IMR-90 (cell line): ENCODE data around the gene SPON1. TPM values are rescaled to one million over a fixed set of nuclear protein-coding genes. Genes with fewer than 3 reads are reported as not detected.

ENCODE experiments used
- ATAC-seq: fragments of 200-7000 bp; cut with Tn5 transposase; 2 replicates; pipeline ENCODE4 v1.9.1; 2020; ENCODE audit warnings: low read depth, mild to moderate bottlenecking, moderate library complexity
- BruUV-seq: library from RNA; stranded (reverse); fragments of 400-500 nt; replicated peaks from 2 replicates; lab custom pipeline; 2021; lab: Mats Ljungman, UMichigan
- CTCF ChIA-PET: fragments of 300-600 bp; formaldehyde crosslinking; extraction: SDS; loops from one replicate; lab custom pipeline; 2021; ENCODE audit warnings: antibody characterized with exemption; lab: Yijun Ruan, JAX
- POLR2A ChIA-PET: fragments of 300-600 bp; sonication (Branson Sonifier 250); formaldehyde crosslinking; loops from one replicate; lab custom pipeline; 2022; ENCODE audit warnings: antibody characterized with exemption; ENCODE audit not compliant: unreplicated experiment; lab: Charles Lee
- DNase-seq: peaks from one replicate; pipeline ENCODE4 v3.0.0; 2013
- H2AFZ ChIP-seq: replicated peaks from 2 replicates; pipeline ENCODE3; 2013; ENCODE audit warnings: low read length, mild to moderate bottlenecking; ENCODE audit not compliant: poor library complexity
- H2AK5ac ChIP-seq: 2 replicates; pipeline ENCODE4 v1.6.1; 2013; ENCODE audit warnings: low read depth, low read length, inconsistent platforms
- H2AK9ac ChIP-seq: replicated peaks from 2 replicates; pipeline ENCODE3; 2013; ENCODE audit warnings: mild to moderate bottlenecking, low read depth, low read length, moderate library complexity; ENCODE audit not compliant: poor library complexity
- H2BK120ac ChIP-seq: 2 replicates; pipeline ENCODE4 v1.6.1; 2013; ENCODE audit warnings: low read depth, low read length, inconsistent platforms
- H2BK15ac ChIP-seq: 3 replicates; pipeline ENCODE4 v1.6.1; 2013; ENCODE audit warnings: low read depth, low read length, inconsistent platforms
- H2BK20ac ChIP-seq: 2 replicates; pipeline ENCODE4 v1.6.1; 2013; ENCODE audit warnings: low read depth, mild to moderate bottlenecking, inconsistent platforms, low read length, moderate library complexity
- H2BK5ac ChIP-seq: 2 replicates; pipeline ENCODE4 v1.6.1; 2013; ENCODE audit warnings: mild to moderate bottlenecking, low read depth, low read length, inconsistent platforms; ENCODE audit not compliant: poor library complexity, severe bottlenecking
- H3K14ac ChIP-seq: replicated peaks from 2 replicates; pipeline ENCODE4 v1.6.1; 2013; ENCODE audit warnings: low read depth, low read length, inconsistent platforms
- H3K18ac ChIP-seq: 2 replicates; pipeline ENCODE4 v1.6.1; 2013; ENCODE audit warnings: low read depth, low read length, control low read depth
- H3K23ac ChIP-seq: 2 replicates; pipeline ENCODE4 v1.6.1; 2013; ENCODE audit warnings: low read depth, low read length, inconsistent platforms
- H3K27ac ChIP-seq: 2 replicates; pipeline ENCODE4 v1.5.1; 2013; ENCODE audit warnings: mild to moderate bottlenecking, control low read depth, low read length; ENCODE audit not compliant: insufficient read depth
- H3K27me3 ChIP-seq: 2 replicates; pipeline ENCODE4 v1.6.1; 2013; ENCODE audit warnings: low read length; ENCODE audit not compliant: control insufficient read depth, insufficient read depth
- H3K36me3 ChIP-seq: 2 replicates; pipeline ENCODE4 v1.6.1; 2013; ENCODE audit warnings: low read length, mixed read lengths; ENCODE audit not compliant: control insufficient read depth, insufficient read depth
- H3K4ac ChIP-seq: 2 replicates; pipeline ENCODE4 v1.6.1; 2013; ENCODE audit warnings: low read depth, low read length, inconsistent platforms
- H3K4me1 ChIP-seq: 2 replicates; pipeline ENCODE4 v1.6.1; 2013; ENCODE audit warnings: low read length, mixed read lengths; ENCODE audit not compliant: control insufficient read depth, insufficient read depth
- H3K4me2 ChIP-seq: 2 replicates; pipeline ENCODE4 v1.6.1; 2013; ENCODE audit warnings: low read depth, mild to moderate bottlenecking, control low read depth, low read length, moderate library complexity
- H3K4me3 ChIP-seq: 2 replicates; pipeline ENCODE4 v1.5.1; 2013; ENCODE audit warnings: low read depth, mild to moderate bottlenecking, control low read depth, low read length, moderate library complexity; ENCODE audit not compliant: insufficient read depth
- H3K56ac ChIP-seq: 2 replicates; pipeline ENCODE4 v1.6.1; 2013; ENCODE audit warnings: low read length, inconsistent platforms; ENCODE audit not compliant: insufficient read depth; ENCODE audit errors: extremely low read depth
- H3K79me1 ChIP-seq, 2 experiments: 2 replicates each; pipeline ENCODE4 v1.6.1; 2013; ENCODE audit warnings: low read length in 2 of 2, inconsistent platforms in 1 of 2, low read depth in 1 of 2
- H3K9ac ChIP-seq: 2 replicates; pipeline ENCODE4 v1.6.1; 2013; ENCODE audit warnings: low read depth, low read length, control low read depth
- H3K9me1 ChIP-seq: 2 replicates; pipeline ENCODE4 v1.6.1; 2013; ENCODE audit warnings: low read length, inconsistent platforms; ENCODE audit not compliant: insufficient read depth
- H3K9me3 ChIP-seq: 2 replicates; pipeline ENCODE4 v1.6.1; 2013; ENCODE audit warnings: low read length; ENCODE audit not compliant: control insufficient read depth, insufficient read depth
- H4K20me1 ChIP-seq: 2 replicates; pipeline ENCODE4 v1.6.1; 2013; ENCODE audit warnings: low read length, inconsistent platforms; ENCODE audit not compliant: insufficient read depth
- H4K5ac ChIP-seq: 2 replicates; pipeline ENCODE4 v1.6.1; 2013; ENCODE audit warnings: mild to moderate bottlenecking, low read depth, low read length, control low read depth
- H4K8ac ChIP-seq, 2 experiments: 2 replicates each; pipeline ENCODE4 v1.6.1; 2013; ENCODE audit warnings: low read depth in 2 of 2, low read length in 2 of 2, control low read depth in 1 of 2, inconsistent platforms in 1 of 2
- H4K91ac ChIP-seq: 2 replicates; pipeline ENCODE4 v1.6.1; 2013; ENCODE audit warnings: low read depth, low read length, inconsistent platforms; ENCODE audit not compliant: insufficient read depth
- BHLHE40 ChIP-seq: fragments of 150-350 bp; IDR thresholded peaks from 2 replicates; pipeline ENCODE4 v1.6.1; 2016; ENCODE audit warnings: mild to moderate bottlenecking, low read depth, low read length
- CEBPB ChIP-seq: IDR thresholded peaks from 2 replicates; pipeline ENCODE4 v1.6.1; 2012; ENCODE audit warnings: low read depth, low read length, improper control_type of control experiment
- CHD1 ChIP-seq: IDR thresholded peaks from 2 replicates; pipeline ENCODE4 v1.6.1; 2012; ENCODE audit warnings: low read depth, low read length, improper control_type of control experiment
- CTCF ChIP-seq: conservative IDR thresholded peaks from 2 replicates; pipeline ENCODE4 v1.5.1; 2012; ENCODE audit warnings: mild to moderate bottlenecking, low read depth, low read length, improper control_type of control experiment
- ELK1 ChIP-seq: fragments of 150-350 bp; IDR thresholded peaks from 2 replicates; pipeline ENCODE4 v1.6.1; 2016; ENCODE audit warnings: low read depth, mild to moderate bottlenecking, low read length, moderate library complexity, borderline replicate concordance
- FOS ChIP-seq: fragments of 150-350 bp; IDR thresholded peaks from 2 replicates; pipeline ENCODE4 v1.6.1; 2016; ENCODE audit warnings: low read depth, low read length
- NFE2L2 ChIP-seq: fragments of 150-350 bp; IDR thresholded peaks from 2 replicates; pipeline ENCODE4 v1.6.1; 2016; ENCODE audit warnings: low read depth, mild to moderate bottlenecking, low read length
- RFX5 ChIP-seq: IDR thresholded peaks from 2 replicates; pipeline ENCODE4 v1.8.0; 2012; ENCODE audit warnings: low read depth, mild to moderate bottlenecking, low read length, moderate library complexity
- SMC3 ChIP-seq: fragments of 150-350 bp; IDR thresholded peaks from 2 replicates; pipeline ENCODE4 v1.6.1; 2016; ENCODE audit warnings: low read depth, mild to moderate bottlenecking, antibody characterized with exemption, low read length, moderate library complexity
- WGBS, 2 experiments: methylation state at CpG; one replicate each; pipeline versions ENCODE4 v1.1.5 to v1.1.7; 2013; ENCODE audit warnings: missing lambda C conversion rate in 2 of 2; ENCODE audit not compliant: insufficient read length in 1 of 2; ENCODE audit errors: extremely low coverage in 2 of 2; 5-methylcytosine and 5-hydroxymethylcytosine counted together
- dilution Hi-C: fragments of 300-500 bp; cut with HindIII; formaldehyde crosslinking; loops from one replicate; pipeline ENCODE4 v1.14.3; 2018; ENCODE audit warnings: low sequenced_read_pairs; ENCODE audit not compliant: unreplicated experiment
- in situ Hi-C: fragments of 300-500 bp; cut with MboI; formaldehyde crosslinking; loops from 3 replicates; pipeline ENCODE4 v1.14.3; 2019; ENCODE audit warnings: low sequenced_read_pairs, inconsistent platforms, mixed read lengths
- intact Hi-C: fragments of 100-400 bp; cut with micrococcal nuclease; formaldehyde crosslinking; loops from 2 replicates; pipeline ENCODE4 v1.10.0; 2022
- polyA plus RNA-seq, 3 experiments: library from polyadenylated mRNA; depleted of rRNA; stranded (reverse); fragments of >200 nt; gene quantifications; 2 replicates each; pipeline ENCODE4 v1.2.3, GENCODE V29; 2012; ENCODE audit warnings: low replicate concordance in 1 of 3
- total RNA-seq: library from RNA; depleted of rRNA; stranded (reverse); fragments of >200 nt; gene quantifications from 2 replicates; pipeline ENCODE4 v1.2.3, GENCODE V29; 2012
- TF ChIP-seq, protein P1 (sequence below): fragments of 150-350 bp; IDR thresholded peaks from 2 replicates; pipeline ENCODE4 v1.6.1; 2017; ENCODE audit warnings: mild to moderate bottlenecking, antibody characterized with exemption, low read length, low read depth

SPON1 gene
- total and polyA plus RNA-seq, 2 of the 4 experiments (the other 2 are of a cell fraction): 0.62 to 0.72 TPM

- Histone ChIP-seq H4K91ac (no peak overlapping the region), H3K4me3 (no peak overlapping the region), H3K9ac (no peak overlapping the region), H3K79me1 (no peaks in the 10 kb centered on the region), H2BK120ac (no peak overlapping the region), H3K23ac (no peak overlapping the region), H3K14ac (no peak overlapping the region), H3K27ac (no peak overlapping the region), H2BK15ac (no peak overlapping the region), H4K5ac (no peak overlapping the region), H2AFZ (no peak overlapping the region), H3K36me3 (no peaks in the 10 kb centered on the region), H4K8ac (no peak overlapping the region), H3K56ac (no peak overlapping the region), H3K4me1 (no peaks in the 10 kb centered on the region), H2AK5ac (no peak overlapping the region), H3K27me3 (peaks cover 32% of the 10 kb centered on the region), H2BK20ac (no peak overlapping the region), H3K18ac (no peak overlapping the region), H3K4ac (no peak overlapping the region), H3K9me1 (no peaks in the 10 kb centered on the region), H3K9me3 (no peaks in the 10 kb centered on the region), H4K20me1 (no peaks in the 10 kb centered on the region), H2BK5ac (no peak overlapping the region), H2AK9ac (no peak overlapping the region), H3K4me2 (no peak overlapping the region)
- intact Hi-C loops (loop anchor here (5.0 kb wide), 1 partner anchor 753 kb away; no protein-coding TSS in a partner anchor), dilution Hi-C loops (no loop called here), in situ Hi-C loops (loop anchor here (5.0 to 10.0 kb wide), 2 partner anchors 288 to 470 kb away; no protein-coding TSS in a partner anchor)
- WGBS, 2 experiments: 70% methylated on average over 2 of the region's 8 CpGs; no CpG with 5 or more reads in 1 of the 2 experiments
- ATAC-seq: no peak
- POLR2A ChIA-PET: interaction anchor here (0.6 kb wide), 1 partner anchor 1056 kb away, joined by 4 read pairs; no protein-coding TSS in a partner anchor
- DNase-seq: no peak
- CTCF ChIA-PET: no interaction called here
- TF ChIP-seq FOS (no peak), BHLHE40 (no peak), NFE2L2 (no peak), CEBPB (no peak), RFX5 (no peak), CTCF (no peak), ELK1 (no peak), SMC3 (no peak), CHD1 (no peak)
- TF ChIP-seq, protein P1, sequence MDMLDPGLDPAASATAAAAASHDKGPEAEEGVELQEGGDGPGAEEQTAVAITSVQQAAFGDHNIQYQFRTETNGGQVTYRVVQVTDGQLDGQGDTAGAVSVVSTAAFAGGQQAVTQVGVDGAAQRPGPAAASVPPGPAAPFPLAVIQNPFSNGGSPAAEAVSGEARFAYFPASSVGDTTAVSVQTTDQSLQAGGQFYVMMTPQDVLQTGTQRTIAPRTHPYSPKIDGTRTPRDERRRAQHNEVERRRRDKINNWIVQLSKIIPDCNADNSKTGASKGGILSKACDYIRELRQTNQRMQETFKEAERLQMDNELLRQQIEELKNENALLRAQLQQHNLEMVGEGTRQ: no peak
- BruUV-seq: no TSS peak
Observed at GRCh38 chr11:14244926-14245325, 282.4 kb downstream of the SPON1 start.
